ENCODE results near the gene SERPINA9.

DNA sequence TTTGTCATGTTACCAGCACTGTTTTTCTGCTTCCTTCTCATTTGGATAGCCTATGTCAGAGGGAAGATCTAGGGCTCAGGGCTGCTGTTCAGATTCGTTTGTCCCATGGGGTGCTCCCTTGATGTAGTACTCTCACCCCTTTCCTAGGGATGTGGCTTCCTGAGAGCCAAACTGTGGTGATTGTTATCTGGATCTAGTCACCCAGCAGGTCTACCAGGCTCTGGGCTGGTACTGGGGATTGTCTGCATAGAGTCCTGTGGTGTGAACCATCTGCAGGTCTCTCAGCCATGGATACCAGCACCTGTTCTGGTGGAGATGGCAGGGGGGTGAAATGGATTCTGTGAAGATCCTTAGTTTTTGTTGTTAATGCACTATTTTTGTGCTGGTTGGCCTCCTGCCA is 17.9 kb downstream of the SERPINA9 start:
- TF ChIP-seq YY1 (IDR thresholded peaks at IDR 0.05; ENCODE audit: insufficient read depth, insufficient read length), result no peak
- no peak for TF ChIP-seq SUZ12 (IDR thresholded peaks at IDR 0.05; ENCODE audit: extremely low read depth, insufficient read depth, insufficient read length)
- no peak for TF ChIP-seq ZNF274 (IDR thresholded peaks at IDR 0.05; ENCODE audit: low read depth, low read length)
